HEK293 (cell line): ENCODE results near the gene SLC25A18.

Source experiments
- ZNF354C ChIP-seq: fragments of 450-650 bp; formaldehyde crosslinking; IDR thresholded peaks from 2 replicates; pipeline ENCODE4 v1.5.1; 2016; ENCODE audit warnings: missing biosample characterization, missing genetic modification characterization, low read depth, borderline replicate concordance
- ZNF561 ChIP-seq: fragments of 450-650 bp; IDR thresholded peaks from 2 replicates; pipeline ENCODE4 v1.5.1; 2018; ENCODE audit warnings: missing biosample characterization, missing genetic modification characterization, borderline replicate concordance
- ZNF585B ChIP-seq: fragments of 450-650 bp; formaldehyde crosslinking; IDR thresholded peaks from 2 replicates; pipeline ENCODE4 v1.5.1; 2016; ENCODE audit warnings: missing biosample characterization, missing genetic modification characterization
- TF ChIP-seq, protein P1 (sequence below): fragments of 450-650 bp; formaldehyde crosslinking; IDR thresholded peaks from 2 replicates; pipeline ENCODE4 v1.5.1; 2016; ENCODE audit warnings: missing biosample characterization, missing genetic modification characterization
- TF ChIP-seq, protein P2 (sequence below): IDR thresholded peaks from 2 replicates; pipeline ENCODE4 v1.6.1; 2011; ENCODE audit warnings: mild to moderate bottlenecking, low read depth, low read length, borderline replicate concordance

DNA sequence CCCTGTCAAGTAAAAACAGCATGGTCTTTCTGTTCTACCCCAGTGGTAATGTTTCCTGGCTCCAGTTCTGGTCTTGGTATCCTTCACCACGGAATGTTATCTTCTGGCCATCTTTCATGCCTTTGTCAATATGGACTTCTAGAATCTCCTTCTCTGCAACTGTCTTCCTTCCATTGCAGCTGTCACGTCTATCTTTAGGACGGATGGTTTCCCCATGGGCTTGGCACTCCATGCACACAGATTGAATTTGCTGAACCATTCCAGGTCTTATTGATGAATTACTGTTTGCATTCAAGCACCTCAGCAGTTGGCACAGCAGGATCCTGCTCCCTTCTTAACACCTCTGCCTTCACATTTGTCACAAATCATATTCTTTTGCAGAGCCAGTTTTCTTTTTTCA lies 44.9 kb upstream of the SLC25A18 start:
- TF ChIP-seq ZNF561 (tag by site-specific recombination): no peak
- no peak for TF ChIP-seq ZNF585B
- TF ChIP-seq, protein P1, sequence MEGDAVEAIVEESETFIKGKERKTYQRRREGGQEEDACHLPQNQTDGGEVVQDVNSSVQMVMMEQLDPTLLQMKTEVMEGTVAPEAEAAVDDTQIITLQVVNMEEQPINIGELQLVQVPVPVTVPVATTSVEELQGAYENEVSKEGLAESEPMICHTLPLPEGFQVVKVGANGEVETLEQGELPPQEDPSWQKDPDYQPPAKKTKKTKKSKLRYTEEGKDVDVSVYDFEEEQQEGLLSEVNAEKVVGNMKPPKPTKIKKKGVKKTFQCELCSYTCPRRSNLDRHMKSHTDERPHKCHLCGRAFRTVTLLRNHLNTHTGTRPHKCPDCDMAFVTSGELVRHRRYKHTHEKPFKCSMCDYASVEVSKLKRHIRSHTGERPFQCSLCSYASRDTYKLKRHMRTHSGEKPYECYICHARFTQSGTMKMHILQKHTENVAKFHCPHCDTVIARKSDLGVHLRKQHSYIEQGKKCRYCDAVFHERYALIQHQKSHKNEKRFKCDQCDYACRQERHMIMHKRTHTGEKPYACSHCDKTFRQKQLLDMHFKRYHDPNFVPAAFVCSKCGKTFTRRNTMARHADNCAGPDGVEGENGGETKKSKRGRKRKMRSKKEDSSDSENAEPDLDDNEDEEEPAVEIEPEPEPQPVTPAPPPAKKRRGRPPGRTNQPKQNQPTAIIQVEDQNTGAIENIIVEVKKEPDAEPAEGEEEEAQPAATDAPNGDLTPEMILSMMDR (tag by site-specific recombination): no peak
- TF ChIP-seq, protein P2, sequence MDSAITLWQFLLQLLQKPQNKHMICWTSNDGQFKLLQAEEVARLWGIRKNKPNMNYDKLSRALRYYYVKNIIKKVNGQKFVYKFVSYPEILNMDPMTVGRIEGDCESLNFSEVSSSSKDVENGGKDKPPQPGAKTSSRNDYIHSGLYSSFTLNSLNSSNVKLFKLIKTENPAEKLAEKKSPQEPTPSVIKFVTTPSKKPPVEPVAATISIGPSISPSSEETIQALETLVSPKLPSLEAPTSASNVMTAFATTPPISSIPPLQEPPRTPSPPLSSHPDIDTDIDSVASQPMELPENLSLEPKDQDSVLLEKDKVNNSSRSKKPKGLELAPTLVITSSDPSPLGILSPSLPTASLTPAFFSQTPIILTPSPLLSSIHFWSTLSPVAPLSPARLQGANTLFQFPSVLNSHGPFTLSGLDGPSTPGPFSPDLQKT: no peak
- no peak for TF ChIP-seq ZNF354C (tag by site-specific recombination)
